Mesenchymal stem cell (in vitro differentiated cells and primary cell): Measurements from ENCODE around the gene SLC29A3.

Source experiments
- DNase-seq: peaks from one replicate; pipeline ENCODE4 v3.0.0-alpha.2; 2013
- H2AFZ ChIP-seq: one replicate; pipeline ENCODE4 v1.6.1; 2013; ENCODE audit warnings: low read depth, mild to moderate bottlenecking, control low read depth, inconsistent platforms, low read length, moderate library complexity
- H2AK5ac ChIP-seq: 2 replicates; pipeline ENCODE4 v1.6.1; 2013; ENCODE audit warnings: low read length, moderate library complexity, mild to moderate bottlenecking, inconsistent platforms; ENCODE audit not compliant: severe bottlenecking
- H2BK120ac ChIP-seq: one replicate; pipeline ENCODE4 v1.6.1; 2013; ENCODE audit warnings: low read depth, mild to moderate bottlenecking, inconsistent platforms, low read length, moderate library complexity
- H2BK12ac ChIP-seq, 2 experiments: one replicate each; pipeline ENCODE4 v1.6.1; 2013; ENCODE audit warnings: inconsistent platforms in 2 of 2, low read length in 2 of 2, mild to moderate bottlenecking in 2 of 2, moderate library complexity in 2 of 2, control low read depth in 1 of 2
- H2BK15ac ChIP-seq: one replicate; pipeline ENCODE4 v1.6.1; 2013; ENCODE audit warnings: mild to moderate bottlenecking, low read depth, inconsistent platforms; ENCODE audit not compliant: poor library complexity, severe bottlenecking
- H2BK5ac ChIP-seq: 2 replicates; pipeline ENCODE4 v1.6.1; 2013; ENCODE audit warnings: low read depth, mild to moderate bottlenecking, low read length, control low read depth, inconsistent platforms; ENCODE audit not compliant: poor library complexity, severe bottlenecking
- H3K14ac ChIP-seq, 2 experiments: one replicate each; pipeline ENCODE4 v1.6.1; 2013; ENCODE audit warnings: inconsistent platforms in 2 of 2, low read length in 2 of 2, control low read depth in 1 of 2, mild to moderate bottlenecking in 1 of 2, moderate library complexity in 1 of 2
- H3K18ac ChIP-seq, 2 experiments: one replicate each; pipeline ENCODE4 v1.6.1; 2013; ENCODE audit warnings: inconsistent platforms in 2 of 2, low read length in 2 of 2, control low read depth in 1 of 2, low read depth in 1 of 2, mild to moderate bottlenecking in 1 of 2
- H3K23ac ChIP-seq, 2 experiments: one replicate each; pipeline ENCODE4 v1.6.1; 2013; ENCODE audit warnings: inconsistent platforms in 2 of 2, low read length in 2 of 2, mild to moderate bottlenecking in 2 of 2, moderate library complexity in 2 of 2, control low read depth in 1 of 2
- H3K27ac ChIP-seq: 2 replicates; pipeline ENCODE4 v1.5.1; 2013; ENCODE audit warnings: mild to moderate bottlenecking, moderate library complexity, low read length, control low read depth, inconsistent platforms; ENCODE audit not compliant: poor library complexity, severe bottlenecking
- H3K27me3 ChIP-seq, 2 experiments: 2 replicates each; pipeline versions ENCODE4 v1.6.1 to v1.7.0; 2013; ENCODE audit warnings: low read length in 2 of 2, mild to moderate bottlenecking in 2 of 2, moderate library complexity in 2 of 2, control low read depth in 1 of 2, inconsistent platforms in 1 of 2; ENCODE audit not compliant: control insufficient read depth in 1 of 2, insufficient read depth in 1 of 2
- H3K36me3 ChIP-seq, 2 experiments: 2 replicates each; pipeline versions ENCODE4 v1.6.1 to v1.7.0; 2013; ENCODE audit warnings: low read length in 2 of 2, control low read depth in 1 of 2, inconsistent platforms in 1 of 2, low read depth in 1 of 2, mild to moderate bottlenecking in 1 of 2; ENCODE audit not compliant: insufficient read depth in 2 of 2, control insufficient read depth in 1 of 2
- H3K4ac ChIP-seq, 2 experiments: one replicate each; pipeline ENCODE4 v1.6.1; 2013; ENCODE audit warnings: inconsistent platforms in 2 of 2, low read length in 2 of 2, mild to moderate bottlenecking in 2 of 2, moderate library complexity in 2 of 2, control low read depth in 1 of 2, low read depth in 1 of 2
- H3K4me1 ChIP-seq: 2 replicates; pipeline ENCODE4 v1.6.1; 2013; ENCODE audit warnings: low read depth, low read length, control low read depth; ENCODE audit not compliant: control insufficient read depth, insufficient read depth
- H3K4me2 ChIP-seq: 2 replicates; pipeline ENCODE4 v1.6.1; 2013; ENCODE audit warnings: low read length, mild to moderate bottlenecking, inconsistent platforms; ENCODE audit not compliant: poor library complexity, severe bottlenecking
- H3K4me3 ChIP-seq, 2 experiments: 2 replicates each; pipeline versions ENCODE4 v1.5.1 to v1.7.0; 2013; ENCODE audit warnings: low read length in 2 of 2, mild to moderate bottlenecking in 2 of 2, control low read depth in 1 of 2, low read depth in 1 of 2; ENCODE audit not compliant: insufficient read depth in 1 of 2
- H3K79me1 ChIP-seq: replicated peaks from 2 replicates; pipeline ENCODE4 v1.6.1; 2013; ENCODE audit warnings: mild to moderate bottlenecking, control low read depth, low read length, inconsistent platforms; ENCODE audit not compliant: poor library complexity, severe bottlenecking
- H3K9ac ChIP-seq: 2 replicates; pipeline ENCODE4 v1.7.0; 2013; ENCODE audit warnings: mild to moderate bottlenecking, low read length, moderate library complexity
- H3K9me3 ChIP-seq: 2 replicates; pipeline ENCODE4 v1.7.0; 2013; ENCODE audit warnings: mild to moderate bottlenecking, low read length; ENCODE audit not compliant: control insufficient read depth
- H4K8ac ChIP-seq: one replicate; pipeline ENCODE4 v1.6.1; 2013; ENCODE audit warnings: inconsistent platforms, mild to moderate bottlenecking, low read length, moderate library complexity
- H4K91ac ChIP-seq: one replicate; pipeline ENCODE4 v1.6.1; 2013; ENCODE audit warnings: mild to moderate bottlenecking, low read length, inconsistent platforms
- WGBS: methylation state at CpG from one replicate; pipeline ENCODE4 v1.1.7; 2013; ENCODE audit warnings: mixed read lengths; 5-methylcytosine and 5-hydroxymethylcytosine counted together

SLC29A3 gene

DNA sequence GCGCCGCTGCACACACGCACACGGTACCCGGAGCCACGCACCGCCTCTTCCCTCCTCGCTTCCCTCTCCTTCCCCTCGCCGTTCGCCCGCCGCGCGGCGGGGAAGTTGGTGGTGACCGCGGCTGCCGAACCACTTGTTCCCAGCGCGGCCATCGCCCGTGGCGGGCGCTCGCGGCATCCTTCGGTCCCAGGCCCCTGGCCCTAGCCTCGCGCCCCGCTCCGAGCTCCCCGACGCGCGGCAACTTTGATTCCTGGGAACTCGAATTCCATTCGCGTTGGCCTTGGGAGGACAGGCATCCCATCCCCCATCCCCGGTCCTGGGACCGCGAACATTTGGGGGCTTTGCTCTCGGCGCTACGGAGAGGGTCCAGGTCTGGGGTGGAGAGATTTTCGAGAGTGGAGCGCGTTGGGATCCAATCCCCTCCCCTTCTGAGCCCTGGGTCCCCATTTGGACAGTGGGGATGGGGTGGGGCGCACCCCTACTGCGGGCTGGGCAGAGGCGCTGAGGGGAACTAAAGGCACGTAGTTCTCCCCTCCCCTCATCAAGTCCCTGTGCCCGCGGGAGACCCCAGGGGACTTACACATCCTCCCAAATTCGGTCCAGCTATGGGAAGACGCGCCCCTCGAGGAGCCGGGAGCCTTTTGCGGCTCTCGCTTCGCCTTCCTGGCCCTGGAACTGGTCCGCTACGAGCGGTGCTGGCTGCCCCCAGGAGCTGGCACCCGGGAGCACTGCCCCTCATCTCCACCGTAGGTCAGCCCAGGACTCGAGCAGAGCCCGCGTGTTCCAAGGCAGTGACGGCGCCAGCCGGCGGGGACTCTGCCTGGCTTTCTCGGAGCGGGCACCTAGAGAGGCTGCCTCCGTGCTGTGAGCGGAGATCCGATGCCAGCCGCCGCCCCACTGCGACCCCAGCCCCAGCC is 78.5 kb downstream of the SLC29A3 start:
- Histone ChIP-seq H3K4me1 (peaks cover 15% of the 10 kb centered on the region), H3K4me2 (peak overlapping the region; percentile 49), H2BK15ac (no peak overlapping the region), H3K27ac (no peak overlapping the region), H2AFZ (no peak overlapping the region), H2BK120ac (no peak overlapping the region), H2BK5ac (no peak overlapping the region), H4K8ac (no peak overlapping the region), H3K9ac (no peak overlapping the region), H4K91ac (no peak overlapping the region), H2BK12ac (no peak overlapping the region), H3K18ac (no peak overlapping the region), H3K4ac (no peak overlapping the region), H3K23ac (no peak overlapping the region), H3K4me3 (peak overlapping the region in 1 of 2 experiments; percentile 47), H3K14ac (no peak overlapping the region), H3K27me3 (peaks cover 79 to 83% of the 10 kb centered on the region in 2 experiments), H3K9me3 (no peaks in the 10 kb centered on the region), H3K36me3 (no peaks in the 10 kb centered on the region), H3K79me1 (no peaks in the 10 kb centered on the region), H2AK5ac (no peak overlapping the region)
- 2% methylated on average over 69 of the region's 82 CpGs for WGBS
- DNase-seq, result no peak

DNA sequence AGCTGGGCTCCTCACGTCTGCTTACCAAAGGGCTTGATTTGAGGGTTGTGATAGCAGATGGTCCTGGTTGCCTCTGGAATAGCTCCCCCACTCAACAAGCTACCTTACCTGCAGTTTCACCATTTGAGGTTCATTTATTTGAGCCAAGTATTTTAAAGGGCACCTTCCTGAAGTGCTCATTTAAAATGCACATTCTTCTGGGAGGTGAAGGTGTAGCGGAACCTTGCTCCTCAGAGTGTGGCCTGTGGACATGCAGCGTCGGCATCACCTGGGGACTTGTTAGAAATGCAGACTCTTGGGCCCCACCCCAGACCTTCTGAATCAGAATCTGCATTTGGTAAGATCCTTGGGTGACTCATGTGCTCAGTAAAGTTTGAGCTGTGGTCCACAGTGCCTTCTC is 79.9 kb downstream of the SLC29A3 start:
- DNase-seq, result no peak
- Histone ChIP-seq H2BK15ac (no peak overlapping the region), H3K14ac (no peak overlapping the region), H4K8ac (no peak overlapping the region), H2AFZ (no peak overlapping the region), H3K18ac (no peak overlapping the region), H3K27me3 (peaks cover 65 to 71% of the 10 kb centered on the region in 2 experiments), H3K9ac (no peak overlapping the region), H2BK5ac (no peak overlapping the region), H3K36me3 (no peaks in the 10 kb centered on the region), H4K91ac (no peak overlapping the region), H3K4me1 (peaks cover 15% of the 10 kb centered on the region), H3K4me3 (no peak overlapping the region), H3K79me1 (no peaks in the 10 kb centered on the region), H3K9me3 (no peaks in the 10 kb centered on the region), H2BK12ac (no peak overlapping the region), H2AK5ac (no peak overlapping the region), H3K4ac (no peak overlapping the region), H3K23ac (no peak overlapping the region), H3K4me2 (no peak overlapping the region), H2BK120ac (no peak overlapping the region), H3K27ac (no peak overlapping the region)
- WGBS, result 63% methylated on average over 4 of the region's 4 CpGs

DNA sequence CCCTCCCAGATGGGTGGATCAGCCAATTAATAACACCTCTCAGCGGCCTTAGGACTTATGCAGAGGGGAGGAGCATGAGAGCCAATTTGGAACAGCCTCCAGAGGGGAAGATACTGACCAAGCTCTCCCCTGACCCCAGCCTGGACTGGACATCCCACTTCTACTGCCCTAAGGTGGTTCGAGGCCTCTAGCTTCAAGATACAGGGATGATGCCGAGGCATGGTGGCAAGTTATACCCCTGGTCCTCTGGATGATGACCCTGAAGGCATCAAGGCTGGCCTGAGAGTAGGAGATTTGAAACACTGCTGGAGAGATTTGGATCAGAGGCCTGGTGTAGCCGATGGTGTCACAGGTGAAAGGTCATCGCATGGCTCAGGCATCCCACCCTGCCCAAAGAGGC is 80.9 kb downstream of the SLC29A3 start:
- no peak overlapping the region for H3K18ac ChIP-seq
- H2BK12ac ChIP-seq, result no peak overlapping the region
- H2BK120ac ChIP-seq, result no peak overlapping the region
- H2BK5ac ChIP-seq, result no peak overlapping the region
- H3K9ac ChIP-seq, result no peak overlapping the region
- peaks cover 64 to 71% of the 10 kb centered on the region in 2 experiments for H3K27me3 ChIP-seq
- H2BK15ac ChIP-seq, result no peak overlapping the region
- no peaks in the 10 kb centered on the region for H3K36me3 ChIP-seq
- H3K4me3 ChIP-seq, result no peak overlapping the region
- WGBS, result 66% methylated on average over 3 of the region's 5 CpGs
- H4K8ac ChIP-seq, result no peak overlapping the region
- H3K79me1 ChIP-seq, result no peaks in the 10 kb centered on the region
- DNase-seq, result no peak
- H2AFZ ChIP-seq, result no peak overlapping the region
- H3K4ac ChIP-seq, result no peak overlapping the region
- no peak overlapping the region for H3K4me2 ChIP-seq
- H3K9me3 ChIP-seq, result no peaks in the 10 kb centered on the region
- no peak overlapping the region for H3K14ac ChIP-seq
- H3K27ac ChIP-seq, result no peak overlapping the region
- no peak overlapping the region for H4K91ac ChIP-seq
- peaks cover 15% of the 10 kb centered on the region for H3K4me1 ChIP-seq
- no peak overlapping the region for H3K23ac ChIP-seq
- H2AK5ac ChIP-seq, result no peak overlapping the region

DNA sequence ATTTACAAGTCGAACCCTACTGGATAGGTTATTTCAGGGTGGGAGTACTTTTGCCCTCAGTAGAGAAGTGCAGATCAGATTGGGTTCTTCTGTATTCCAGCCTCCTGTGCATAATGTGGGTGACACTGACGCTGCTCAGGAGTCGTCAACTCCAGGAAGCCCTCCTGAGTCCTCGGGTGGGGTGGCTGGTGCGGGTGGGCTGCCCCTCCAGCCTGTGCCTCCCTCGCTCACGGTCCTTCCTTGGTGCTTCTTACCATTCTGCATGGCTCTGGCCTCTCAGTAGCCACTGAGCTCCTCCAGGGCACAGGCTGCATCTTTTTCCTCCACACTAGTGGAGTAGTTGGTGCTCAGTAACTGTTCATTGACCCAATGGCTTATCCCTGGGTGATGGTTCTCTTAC is 82.0 kb downstream of the SLC29A3 start:
- DNase-seq, result no peak
- Histone ChIP-seq H3K27ac (no peak overlapping the region), H3K14ac (no peak overlapping the region), H3K36me3 (no peaks in the 10 kb centered on the region), H2BK120ac (no peak overlapping the region), H2AFZ (no peak overlapping the region), H3K9me3 (no peaks in the 10 kb centered on the region), H3K4ac (no peak overlapping the region), H2BK15ac (no peak overlapping the region), H3K4me3 (no peak overlapping the region), H3K18ac (no peak overlapping the region), H3K9ac (no peak overlapping the region), H2BK12ac (no peak overlapping the region), H3K79me1 (no peaks in the 10 kb centered on the region), H3K4me1 (peaks cover 15% of the 10 kb centered on the region), H2AK5ac (no peak overlapping the region), H2BK5ac (no peak overlapping the region), H3K27me3 (peaks cover 63 to 68% of the 10 kb centered on the region in 2 experiments), H4K8ac (no peak overlapping the region), H3K4me2 (no peak overlapping the region), H3K23ac (no peak overlapping the region), H4K91ac (no peak overlapping the region)
- WGBS, result 91% methylated on average over 7 of the region's 7 CpGs
